Small intestine (tissue), 7 donors: Measurements from ENCODE around the gene RANBP1. TPM values are rescaled to one million over a fixed set of nuclear protein-coding genes. Genes with fewer than 3 reads are reported as not detected.

Experiments
- DNase-seq, 2 donors: peaks; one replicate each; pipeline versions ENCODE4 v3.0.0 to v3.0.0-alpha.2; 2013
- FAIRE-seq: peaks from 2 replicates; lab custom pipeline; 2012; peaks lifted over from hg19 to GRCh38; lab: Jason Lieb, UNC
- H3K27ac ChIP-seq, 3 donors: one replicate each; pipeline ENCODE4 v1.5.1; 2013; ENCODE audit warnings: low read length in 2 of 3, mild to moderate bottlenecking in 2 of 3, control low read depth in 1 of 3, inconsistent platforms in 1 of 3, low read depth in 1 of 3, moderate library complexity in 1 of 3
- H3K27me3 ChIP-seq, 3 donors: one replicate each; pipeline ENCODE4 v1.6.1; 2013; ENCODE audit warnings: low read length in 3 of 3, inconsistent platforms in 1 of 3; ENCODE audit not compliant: control insufficient read depth in 3 of 3, insufficient read depth in 3 of 3
- H3K36me3 ChIP-seq, 3 donors: one replicate each; pipeline ENCODE4 v1.6.1; 2013; ENCODE audit warnings: low read length in 3 of 3, inconsistent platforms in 1 of 3, low read depth in 1 of 3, mild to moderate bottlenecking in 1 of 3, moderate library complexity in 1 of 3; ENCODE audit not compliant: control insufficient read depth in 3 of 3, insufficient read depth in 2 of 3
- H3K4me1 ChIP-seq, 3 donors: one replicate each; pipeline ENCODE4 v1.6.1; 2013; ENCODE audit warnings: low read length in 2 of 3, inconsistent platforms in 1 of 3, low read depth in 1 of 3, mild to moderate bottlenecking in 1 of 3, moderate library complexity in 1 of 3; ENCODE audit not compliant: control insufficient read depth in 3 of 3, insufficient read depth in 2 of 3
- H3K4me3 ChIP-seq, 3 donors: one replicate each; pipeline ENCODE4 v1.5.1; 2013; ENCODE audit warnings: low read length in 3 of 3, control low read depth in 1 of 3, inconsistent platforms in 1 of 3, low read depth in 1 of 3, mild to moderate bottlenecking in 1 of 3, moderate library complexity in 1 of 3
- H3K9me3 ChIP-seq, 2 donors: one replicate each; pipeline ENCODE4 v1.6.1; 2013; ENCODE audit warnings: low read depth in 1 of 2, low read length in 1 of 2; ENCODE audit not compliant: control insufficient read depth in 2 of 2, insufficient read depth in 1 of 2
- WGBS, 3 donors: extraction: QIAGEN DNeasy Blood & Tissue Kit; methylation state at CpG; one replicate each; pipeline ENCODE4 v1.1.7; 2013; 5-methylcytosine and 5-hydroxymethylcytosine counted together
- polyA plus RNA-seq, 4 donors: library from polyadenylated mRNA; stranded (reverse) in 3 of 4; unstranded in 1 of 4; fragments of 200-250 nt in 3 of 4; fragments of 120-200 nt in 1 of 4; gene quantifications; one replicate each; pipeline versions ENCODE4 v1.2.1 to v1.2.3, GENCODE V29; 2013
- donor health status: healthy with polysubstance abuse.
- donor health status: control.
- donor health status: control.
- donor health status: Bipolar disorder and iron deficiency.
- donor health status: healthy.

The RANBP1 gene
- polyA plus RNA-seq, 4 donors, result 61.5 to 184 (median 103) TPM

DNA sequence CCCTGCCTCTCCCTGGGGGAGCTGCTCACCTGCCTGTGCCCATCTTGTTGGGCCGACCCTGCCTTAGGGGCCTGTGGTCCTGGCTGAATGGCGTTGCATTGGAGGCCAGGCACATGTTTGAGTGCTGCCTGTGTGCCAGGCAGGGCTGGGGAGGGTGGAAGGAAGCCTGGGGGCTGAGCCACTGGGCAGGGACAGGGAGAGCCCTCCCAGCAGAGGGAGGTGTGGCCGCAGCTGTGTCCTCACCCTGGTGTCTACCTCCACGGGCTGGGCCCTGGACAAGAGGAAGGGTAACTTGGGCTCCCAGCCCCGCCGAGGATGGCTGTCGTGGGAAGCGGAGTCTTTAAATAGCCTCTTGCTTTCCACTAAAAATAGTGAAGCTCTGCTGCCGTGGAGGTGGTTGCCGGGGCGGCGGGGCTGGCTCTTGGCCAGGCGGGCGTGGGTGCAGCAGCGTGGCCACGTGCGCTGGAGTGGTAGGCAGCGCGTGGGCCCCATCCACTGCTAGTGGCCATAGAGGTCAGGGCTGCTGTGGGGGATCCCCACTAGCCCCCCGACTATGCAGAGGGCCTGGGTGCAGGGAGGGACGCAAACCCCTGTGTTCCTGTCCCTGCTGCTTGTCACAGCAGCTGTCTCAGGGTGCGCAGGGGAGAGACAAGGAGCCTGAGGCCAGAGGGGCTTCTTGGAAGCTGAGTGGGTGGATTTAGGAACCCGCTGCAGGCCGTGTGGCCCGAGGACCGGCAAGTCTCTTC lies 21.9 kb downstream of the RANBP1 start:
- no peaks in the 10 kb centered on the region for H3K9me3 ChIP-seq
- peaks cover 0 to 66% (median 0%) of the 10 kb centered on the region in 3 donors for H3K36me3 ChIP-seq
- 43 to 49% (median 45%) methylated on average over 25 to 26 of the region's 26 CpGs for WGBS, 3 donors
- H3K27me3 ChIP-seq, result no peaks in the 10 kb centered on the region
- FAIRE-seq (no peak), DNase-seq (no peak)
- H3K4me3 ChIP-seq, result no peak overlapping the region
- H3K27ac ChIP-seq, result no peak overlapping the region
- H3K4me1 ChIP-seq, result peaks cover 0 to 12% (median 0%) of the 10 kb centered on the region in 3 donors

DNA sequence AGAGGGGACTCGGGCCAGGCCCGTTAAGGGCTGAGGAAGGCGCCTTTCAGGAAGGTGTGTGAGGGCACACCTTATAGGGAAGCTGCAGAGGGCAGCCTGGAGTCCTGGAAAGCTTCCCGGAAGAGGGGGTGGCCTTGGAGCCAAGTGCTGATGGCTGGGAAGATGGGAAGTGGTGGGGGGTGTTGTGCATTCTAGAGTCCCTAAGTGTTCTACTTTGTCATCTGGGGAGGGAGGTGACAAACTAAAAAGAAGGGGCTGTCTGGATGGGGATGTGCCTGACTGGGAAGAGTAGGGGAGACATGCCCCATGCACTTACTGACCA lies 22.5 kb downstream of the RANBP1 start:
- no peak overlapping the region for H3K27ac ChIP-seq
- no peaks in the 10 kb centered on the region for H3K9me3 ChIP-seq
- peaks cover 0 to 70% (median 0%) of the 10 kb centered on the region in 3 donors for H3K36me3 ChIP-seq
- no peak overlapping the region for H3K4me3 ChIP-seq
- DNase-seq (no peak), FAIRE-seq (no peak)
- 25 to 57% (median 47%) methylated on average over 4 of the region's 4 CpGs for WGBS, 3 donors
- H3K27me3 ChIP-seq, result no peaks in the 10 kb centered on the region
- H3K4me1 ChIP-seq, result peaks cover 0 to 9% (median 0%) of the 10 kb centered on the region in 3 donors

DNA sequence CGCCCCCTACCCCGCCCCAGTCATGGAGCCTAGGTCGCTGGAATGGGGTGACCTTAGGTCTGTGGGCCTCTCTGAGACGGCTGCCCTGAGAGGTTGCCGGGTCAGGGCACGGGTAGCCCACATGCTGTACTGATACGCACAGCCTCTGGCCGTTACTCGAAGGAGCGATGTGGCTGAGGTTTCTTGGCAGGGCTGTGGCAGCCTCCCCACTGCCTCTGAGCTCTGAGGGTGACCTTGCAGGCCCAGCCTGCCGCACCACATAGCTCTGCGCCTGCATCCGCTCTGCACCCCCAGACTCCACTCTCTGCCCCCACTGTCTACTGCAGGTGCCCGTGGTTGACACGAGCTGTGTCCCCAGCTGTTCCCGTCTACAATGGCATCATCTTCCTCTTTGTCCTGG lies 23.0 kb downstream of the RANBP1 start:
- 85 to 89% (median 87%) methylated on average over 16 of the region's 16 CpGs for WGBS, 3 donors
- FAIRE-seq, result no peak

DNA sequence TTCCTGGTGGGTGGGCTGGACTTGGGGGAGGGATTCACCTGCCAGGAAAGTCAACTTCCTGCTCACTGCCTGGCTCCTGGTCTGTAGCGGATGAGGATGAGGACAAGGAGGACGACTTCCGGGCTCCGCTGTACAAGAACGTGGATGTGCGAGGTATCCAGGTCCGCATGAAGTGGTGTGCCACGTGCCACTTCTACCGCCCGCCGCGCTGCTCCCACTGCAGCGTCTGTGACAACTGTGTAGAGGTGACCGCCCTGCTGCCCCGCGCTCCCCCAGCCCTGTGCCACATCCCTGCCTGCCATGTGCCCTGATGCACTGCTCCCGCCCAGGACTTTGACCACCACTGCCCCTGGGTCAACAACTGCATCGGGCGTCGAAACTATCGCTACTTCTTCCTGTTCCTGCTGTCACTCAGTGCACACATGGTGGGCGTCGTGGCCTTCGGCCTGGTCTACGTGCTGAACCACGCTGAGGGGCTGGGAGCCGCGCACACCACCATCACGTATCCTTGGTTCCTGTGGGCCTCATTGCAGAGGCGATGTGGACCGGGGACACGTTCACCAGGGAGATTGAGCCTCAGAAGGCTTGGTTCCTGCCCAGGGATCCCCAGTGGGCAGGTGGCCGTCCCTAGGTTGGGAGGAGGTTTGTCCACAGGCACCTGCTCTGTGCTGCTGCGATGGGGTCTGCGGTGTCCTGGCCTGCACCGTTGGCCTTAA lies 23.6 kb downstream of the RANBP1 start:
- FAIRE-seq, result no peak
- DNase-seq, result no peak
- H3K4me3 ChIP-seq, result no peak overlapping the region
- WGBS, 3 donors, result 84 to 92% (median 89%) methylated on average over 36 of the region's 36 CpGs
- no peaks in the 10 kb centered on the region for H3K27me3 ChIP-seq
- no peak overlapping the region for H3K27ac ChIP-seq
- peaks cover 0 to 74% (median 4%) of the 10 kb centered on the region in 3 donors for H3K36me3 ChIP-seq
- H3K4me1 ChIP-seq, result peaks cover 0 to 9% (median 0%) of the 10 kb centered on the region in 3 donors
- H3K9me3 ChIP-seq, result no peaks in the 10 kb centered on the region

More for the DNA sequence above, 23.0 kb downstream of the RANBP1 start:
- peaks cover 0 to 75% (median 2%) of the 10 kb centered on the region in 3 donors for H3K36me3 ChIP-seq
- no peak overlapping the region for H3K4me3 ChIP-seq
- peaks cover 0 to 9% (median 0%) of the 10 kb centered on the region in 3 donors for H3K4me1 ChIP-seq
- H3K27ac ChIP-seq, result no peak overlapping the region
- no peaks in the 10 kb centered on the region for H3K27me3 ChIP-seq
- no peaks in the 10 kb centered on the region for H3K9me3 ChIP-seq
- DNase-seq, result no peak

GRCh38 chr22:20140107-20140445 lies 24.2 kb downstream of the RANBP1 start:
- Histone ChIP-seq H3K27ac (no peak overlapping the region), H3K27me3 (no peaks in the 10 kb centered on the region), H3K36me3 (peaks cover 0 to 72% (median 4%) of the 10 kb centered on the region in 3 donors), H3K4me3 (no peak overlapping the region), H3K4me1 (peaks cover 0 to 8% (median 0%) of the 10 kb centered on the region in 3 donors), H3K9me3 (no peaks in the 10 kb centered on the region)
- DNase-seq, result no peak
- no peak for FAIRE-seq
- 94 to 96% (median 95%) methylated on average over 11 of the region's 11 CpGs for WGBS, 3 donors

- FAIRE-seq (no peak), DNase-seq (no peak)
- Histone ChIP-seq H3K36me3 (peaks cover 0 to 73% (median 4%) of the 10 kb centered on the region in 3 donors), H3K27ac (no peak overlapping the region), H3K4me1 (peaks cover 0 to 4% (median 0%) of the 10 kb centered on the region in 3 donors), H3K4me3 (no peak overlapping the region), H3K27me3 (no peaks in the 10 kb centered on the region), H3K9me3 (no peaks in the 10 kb centered on the region)
- 93 to 95% (median 93%) methylated on average over 17 of the region's 17 CpGs for WGBS, 3 donors
Measured at GRCh38 chr22:20140521-20140964, 24.6 kb downstream of the RANBP1 start.

GRCh38 chr22:20141186-20142077 lies 25.5 kb downstream of the RANBP1 start:
- no peak overlapping the region for H3K4me3 ChIP-seq
- DNase-seq, result no peak
- H3K4me1 ChIP-seq, result peaks cover 0 to 5% (median 0%) of the 10 kb centered on the region in 3 donors
- 87 to 90% (median 89%) methylated on average over 19 to 22 of the region's 22 CpGs for WGBS, 3 donors
- H3K27me3 ChIP-seq, result no peaks in the 10 kb centered on the region
- no peak overlapping the region for H3K27ac ChIP-seq
- no peak for FAIRE-seq
- no peaks in the 10 kb centered on the region for H3K9me3 ChIP-seq
- peaks cover 0 to 70% (median 4%) of the 10 kb centered on the region in 3 donors for H3K36me3 ChIP-seq
